Transverse colon (tissue), 4 donors: ENCODE measurements around the gene SLC9A1. TPM values are rescaled to one million over a fixed set of nuclear protein-coding genes. Genes with fewer than 3 reads are reported as not detected.

Experiments used
- DNase-seq: peaks from one replicate; pipeline ENCODE4 v3.0.0-alpha.2; 2019
- H3K27ac ChIP-seq, 4 donors: fragments of 200-600 bp; sonication (generic); 2 replicates each; pipeline ENCODE4 v1.5.1; 2016 to 2018; ENCODE audit warnings: inconsistent platforms in 4 of 4
- H3K27me3 ChIP-seq: fragments of 200-600 bp; sonication (generic); 2 replicates; pipeline ENCODE4 v1.5.1; 2017; ENCODE audit warnings: inconsistent platforms
- H3K36me3 ChIP-seq, 4 donors: fragments of 200-600 bp; sonication (generic); 2 replicates each; pipeline ENCODE4 v1.5.1; 2017 to 2019; ENCODE audit warnings: inconsistent platforms in 4 of 4
- H3K4me1 ChIP-seq, 4 donors: fragments of 200-600 bp; sonication (generic); 2 replicates each; pipeline ENCODE4 v1.5.1; 2017 to 2020; ENCODE audit warnings: inconsistent platforms in 4 of 4
- H3K4me3 ChIP-seq, 4 donors: fragments of 200-600 bp; sonication (generic); 1 replicate in 1 of 4; 2 replicates in 3 of 4; pipeline versions ENCODE4 v1.5.1 to v1.6.1; 2017 to 2019; ENCODE audit warnings: inconsistent platforms in 4 of 4
- H3K9me3 ChIP-seq, 2 donors: fragments of 200-600 bp; sonication (generic); 2 replicates each; pipeline ENCODE4 v1.5.1; 2017 to 2019; ENCODE audit warnings: inconsistent platforms in 2 of 2
- CTCF ChIP-seq, 5 experiments: fragments of 200-600 bp in 3 of 5; fragments of 450-650 bp in 2 of 5; sonication (generic) in 3 of 5; IDR thresholded peaks; 1 replicate in 2 of 5; 2 replicates in 3 of 5; pipeline ENCODE4 v1.5.1; 2016 to 2017; ENCODE audit warnings: antibody characterized with exemption in 5 of 5, inconsistent platforms in 3 of 5, mild to moderate bottlenecking in 2 of 5, moderate library complexity in 1 of 5
- EP300 ChIP-seq: sonication (generic); formaldehyde crosslinking; IDR thresholded peaks from one replicate; pipeline ENCODE4 v1.6.1; 2017; ENCODE audit warnings: antibody characterized with exemption, low read depth
- POLR2A ChIP-seq: fragments of 450-650 bp; IDR thresholded peaks from one replicate; pipeline ENCODE4 v1.6.1; 2016; ENCODE audit warnings: antibody characterized with exemption, mild to moderate bottlenecking, moderate library complexity
- POLR2AphosphoS5 ChIP-seq, 3 donors: sonication (generic); formaldehyde crosslinking; IDR thresholded peaks; one replicate each; pipeline ENCODE4 v1.6.1; 2016; ENCODE audit warnings: antibody characterized with exemption in 3 of 3
- WGBS, 2 donors: methylation state at CpG; one replicate each; pipeline ENCODE4 v1.1.5; 2018; ENCODE audit warnings: low coverage in 1 of 2; 5-methylcytosine and 5-hydroxymethylcytosine counted together
- in situ Hi-C, 4 donors: fragments of 200-750 bp; cut with MboI; loops; one replicate each; pipeline versions ENCODE4 v1.15.0 to v1.15.1; 2017; ENCODE audit warnings: low sequenced_read_pairs in 3 of 4, low pct_ligation_motif_present in 1 of 4, low pct_unique_long_range_greater_than_20kb in 1 of 4
- intact Hi-C: fragments of 100-400 bp; cut with DNase I; formaldehyde crosslinking; loops from one replicate; pipeline ENCODE4 v1.15.1; 2023; ENCODE audit warnings: low total_unique reads
- total RNA-seq, 4 donors: library from RNA; depleted of rRNA; stranded (reverse); fragments of >200 nt; gene quantifications; one replicate each; pipeline ENCODE4 v1.1.0, GENCODE V29; 2016

Gene SLC9A1
- total RNA-seq, 4 donors from 2014 or later: 17.9 to 140 (median 101) TPM

- TF ChIP-seq EP300 (no peak), POLR2A (no peak), POLR2AphosphoS5 (IDR thresholded peaks at IDR 0.05) (no peak), CTCF (IDR thresholded peaks at IDR 0.05) (no peak)
- peaks cover 0 to 13% (median 8%) of the 10 kb centered on the region in 4 donors for H3K4me1 ChIP-seq
- in situ Hi-C loops (no loop called here), intact Hi-C loops (no loop called here)
- DNase-seq: no peak
- H3K27ac ChIP-seq: peak overlapping the region; percentile 86 to 91 (median 88)
- no peaks in the 10 kb centered on the region for H3K9me3 ChIP-seq
- 95 to 97% methylated on average over 4 of the region's 4 CpGs for WGBS, 2 donors
- no peaks in the 10 kb centered on the region for H3K27me3 ChIP-seq
- no peaks in the 10 kb centered on the region for H3K36me3 ChIP-seq
- H3K4me3 ChIP-seq: no peak overlapping the region
Measured at GRCh38 chr1:27162090-27162489, 7.2 kb upstream of the SLC9A1 start.

DNA sequence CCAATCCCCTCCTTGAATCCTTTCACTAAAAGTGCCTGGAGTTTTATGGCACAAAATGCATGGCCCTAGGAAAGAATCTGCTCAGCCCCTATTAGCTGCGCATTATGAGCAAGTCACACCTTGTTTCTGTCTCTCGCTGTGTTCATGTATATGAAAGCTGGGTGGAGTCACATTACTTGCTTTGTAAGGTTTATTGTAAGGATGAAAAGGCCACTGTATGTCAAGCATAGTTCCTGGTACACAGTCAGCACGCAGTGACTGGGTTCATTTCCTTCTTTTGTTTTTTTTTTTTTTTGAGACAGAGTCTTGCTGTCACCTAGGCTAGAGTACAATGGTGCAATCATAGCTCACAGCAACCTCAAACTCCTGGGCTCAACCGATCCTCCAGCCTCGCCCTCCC, 6.7 kb upstream of the SLC9A1 start:
- Histone ChIP-seq H3K4me1 (peaks cover 0 to 13% (median 8%) of the 10 kb centered on the region in 4 donors), H3K27me3 (no peaks in the 10 kb centered on the region), H3K4me3 (no peak overlapping the region), H3K9me3 (no peaks in the 10 kb centered on the region), H3K27ac (peak overlapping the region; percentile 86 to 91 (median 88)), H3K36me3 (no peaks in the 10 kb centered on the region)
- in situ Hi-C loops (no loop called here), intact Hi-C loops (no loop called here)
- peak; percentile 52 for TF ChIP-seq POLR2A
- TF ChIP-seq POLR2AphosphoS5 (IDR thresholded peaks at IDR 0.05): peak; percentile 11 to 63 (median 50)
- TF ChIP-seq EP300: no peak
- 39 to 62% methylated on average over 3 to 5 of the region's 5 CpGs for WGBS, 2 donors
- peak; percentile 39 for DNase-seq

DNA sequence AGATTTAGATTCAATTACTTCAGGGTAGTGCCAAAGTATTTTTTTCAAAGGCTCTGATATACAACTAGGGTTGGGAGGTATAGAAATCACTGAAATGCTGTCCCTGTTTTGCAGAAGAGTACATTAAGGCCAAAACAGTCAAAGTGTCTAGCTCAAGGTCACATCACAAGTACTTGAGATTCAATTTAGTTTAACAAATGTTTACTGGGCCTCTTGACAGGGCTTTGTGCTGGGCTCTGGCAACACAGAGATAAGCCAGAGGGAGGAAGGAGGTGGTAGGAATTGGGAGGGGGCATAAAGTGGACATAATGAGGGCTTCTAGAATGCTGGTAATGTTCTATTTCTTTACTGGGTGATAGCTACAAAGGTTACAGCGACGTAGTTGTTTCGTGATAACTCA, 2.3 kb upstream of the SLC9A1 start:
- Histone ChIP-seq H3K27me3 (no peaks in the 10 kb centered on the region), H3K36me3 (no peaks in the 10 kb centered on the region), H3K9me3 (no peaks in the 10 kb centered on the region), H3K4me1 (peaks cover 26 to 41% (median 37%) of the 10 kb centered on the region in 4 donors), H3K27ac (no peak overlapping the region), H3K4me3 (no peak overlapping the region)
- in situ Hi-C loops (no loop called here), intact Hi-C loops (loop anchor here (5.0 kb wide), 1 partner anchor 40 kb away; no protein-coding TSS in a partner anchor)
- TF ChIP-seq EP300: no peak
- no peak for TF ChIP-seq POLR2AphosphoS5 (IDR thresholded peaks at IDR 0.05)
- no peak for TF ChIP-seq CTCF (IDR thresholded peaks at IDR 0.05)
- no peak for TF ChIP-seq POLR2A
- no peak for DNase-seq
- WGBS, 2 donors: 90 to 96% methylated on average over 3 of the region's 3 CpGs

DNA sequence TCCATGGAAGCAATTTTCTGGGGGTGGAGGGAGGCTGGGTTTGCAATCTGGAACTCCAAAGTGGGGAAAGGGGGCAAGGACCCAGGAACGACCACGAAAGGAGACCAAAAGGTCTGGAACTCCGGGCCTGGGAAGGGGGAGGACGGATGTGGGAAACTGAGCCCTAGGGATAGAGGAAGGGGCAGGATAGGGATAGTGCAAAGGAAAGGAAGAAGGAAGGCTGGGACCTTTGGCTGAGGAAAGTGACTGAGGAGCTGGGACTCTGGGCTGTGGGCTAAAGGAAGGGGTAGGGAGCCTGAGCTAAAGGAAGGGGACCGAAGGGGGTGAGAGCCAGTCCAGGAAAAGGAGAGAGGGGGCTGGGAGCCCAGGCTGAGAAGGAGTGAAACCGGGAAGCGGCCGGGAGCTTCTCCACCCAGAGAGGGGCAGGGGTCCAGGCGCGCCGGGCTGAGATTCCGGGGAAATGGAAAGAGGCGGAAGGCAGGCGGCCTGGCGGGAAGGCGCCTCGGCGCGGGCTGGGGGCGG, 395 bp downstream of the SLC9A1 start:
- peaks cover 35 to 56% (median 40%) of the 10 kb centered on the region in 4 donors for H3K4me1 ChIP-seq
- intact Hi-C loops (no loop called here), in situ Hi-C loops (no loop called here)
- H3K27ac ChIP-seq: peak overlapping the region; percentile 90 to 97 (median 92)
- H3K9me3 ChIP-seq: no peaks in the 10 kb centered on the region
- 11 to 15% methylated on average over 13 to 20 of the region's 20 CpGs for WGBS, 2 donors
- H3K4me3 ChIP-seq: peak overlapping the region; percentile 64 to 95 (median 78)
- TF ChIP-seq POLR2A (no peak), CTCF (IDR thresholded peaks at IDR 0.05) (no peak), POLR2AphosphoS5 (IDR thresholded peaks at IDR 0.05) (no peak), EP300 (no peak)
- no peaks in the 10 kb centered on the region for H3K27me3 ChIP-seq
- DNase-seq: no peak
- no peaks in the 10 kb centered on the region for H3K36me3 ChIP-seq

- no peaks in the 10 kb centered on the region for H3K36me3 ChIP-seq
- TF ChIP-seq CTCF (IDR thresholded peaks at IDR 0.05) (no peak), POLR2A (no peak), POLR2AphosphoS5 (IDR thresholded peaks at IDR 0.05) (no peak), EP300 (no peak)
- H3K9me3 ChIP-seq: no peaks in the 10 kb centered on the region
- peaks cover 38 to 62% (median 43%) of the 10 kb centered on the region in 4 donors for H3K4me1 ChIP-seq
- H3K27me3 ChIP-seq: no peaks in the 10 kb centered on the region
- peak overlapping the region; percentile 90 to 97 (median 92) for H3K27ac ChIP-seq
- intact Hi-C loops (no loop called here), in situ Hi-C loops (no loop called here)
- WGBS, 2 donors: 87 to 100% methylated on average over 1 to 21 of the region's 21 CpGs
- H3K4me3 ChIP-seq: peak overlapping the region; percentile 64 to 95 (median 78)
- DNase-seq: no peak
Measured at GRCh38 chr1:27153927-27154358, 982 bp downstream of the SLC9A1 start.
